Duodenal mucosa (tissue), 2 donors: ENCODE measurements around the gene SULT1B1.
"Not testable (repeated sequence)": the region's sequence is repeated elsewhere in the genome, so short reads cannot be mapped to it uniquely, and the experiment has no call there.

Experiments
- H3K27ac ChIP-seq: one replicate; pipeline ENCODE4 v1.7.0; 2013; ENCODE audit warnings: low read depth, low read length
- H3K27me3 ChIP-seq, 2 donors: one replicate each; pipeline ENCODE4 v1.7.0; 2013; ENCODE audit warnings: low read length in 2 of 2, control low read depth in 1 of 2; ENCODE audit not compliant: insufficient read depth in 2 of 2, control insufficient read depth in 1 of 2
- H3K36me3 ChIP-seq, 2 donors: one replicate each; pipeline ENCODE4 v1.7.0; 2013; ENCODE audit warnings: low read length in 2 of 2, control low read depth in 1 of 2; ENCODE audit not compliant: insufficient read depth in 2 of 2, control insufficient read depth in 1 of 2
- H3K4me1 ChIP-seq, 2 donors: one replicate each; pipeline ENCODE4 v1.7.0; 2013; ENCODE audit warnings: low read length in 2 of 2, control low read depth in 1 of 2; ENCODE audit not compliant: insufficient read depth in 2 of 2, control insufficient read depth in 1 of 2
- H3K4me3 ChIP-seq, 2 donors: one replicate each; pipeline ENCODE4 v1.7.0; 2013; ENCODE audit warnings: low read length in 2 of 2, low read depth in 1 of 2
- H3K9ac ChIP-seq, 2 donors: one replicate each; pipeline ENCODE4 v1.7.0; 2013; ENCODE audit warnings: low read length in 2 of 2, low read depth in 1 of 2
- H3K9me3 ChIP-seq, 2 donors: one replicate each; pipeline ENCODE4 v1.7.0; 2013; ENCODE audit warnings: low read length in 2 of 2, control low read depth in 1 of 2; ENCODE audit not compliant: control insufficient read depth in 1 of 2

The SULT1B1 gene

GRCh38 chr4:69776696-69777095 is 16.3 kb upstream of the SULT1B1 start:
- H3K36me3 ChIP-seq = no peaks in the 10 kb centered on the region
- H3K4me3 ChIP-seq = no peak overlapping the region
- no peaks in the 10 kb centered on the region for H3K27me3 ChIP-seq
- no peak overlapping the region for H3K9ac ChIP-seq
- H3K4me1 ChIP-seq = peaks cover 14 to 36% of the 10 kb centered on the region in 2 donors
- no peaks in the 10 kb centered on the region for H3K9me3 ChIP-seq
- no peak overlapping the region for H3K27ac ChIP-seq

GRCh38 chr4:69775321-69775867 is 15.0 kb upstream of the SULT1B1 start:
- Histone ChIP-seq H3K27ac (no peak overlapping the region), H3K36me3 (no peaks in the 10 kb centered on the region), H3K9me3 (no peaks in the 10 kb centered on the region)

GRCh38 chr4:69773484-69773883 is 13.1 kb upstream of the SULT1B1 start:
- Histone ChIP-seq H3K4me3 (no peak overlapping the region), H3K36me3 (no peaks in the 10 kb centered on the region), H3K27ac (no peak overlapping the region), H3K4me1 (peaks cover 14 to 36% of the 10 kb centered on the region in 2 donors), H3K9ac (no peak overlapping the region), H3K9me3 (no peaks in the 10 kb centered on the region), H3K27me3 (no peaks in the 10 kb centered on the region)

More at GRCh38 chr4:69775321-69775867, 15.0 kb upstream of the SULT1B1 start:
- Histone ChIP-seq H3K4me3 (peak overlapping the region; percentile 16 to 17), H3K27me3 (no peaks in the 10 kb centered on the region), H3K4me1 (peaks cover 14 to 36% of the 10 kb centered on the region in 2 donors), H3K9ac (no peak overlapping the region)

- not testable (repeated sequence) for H3K9ac ChIP-seq, H3K4me1 ChIP-seq, H3K4me3 ChIP-seq, H3K9me3 ChIP-seq, H3K27ac ChIP-seq, H3K27me3 ChIP-seq, H3K36me3 ChIP-seq
Measured at GRCh38 chr4:69768554-69768953, 8.1 kb upstream of the SULT1B1 start.

- no peaks in the 10 kb centered on the region for H3K27me3 ChIP-seq
- H3K27ac ChIP-seq = no peak overlapping the region
- peaks cover 2 to 5% of the 10 kb centered on the region in 2 donors for H3K4me1 ChIP-seq
- H3K36me3 ChIP-seq = no peaks in the 10 kb centered on the region
- H3K9me3 ChIP-seq = no peaks in the 10 kb centered on the region
- no peak overlapping the region for H3K9ac ChIP-seq
- H3K4me3 ChIP-seq = no peak overlapping the region
Measured at GRCh38 chr4:69765751-69766150, 5.3 kb upstream of the SULT1B1 start.

GRCh38 chr4:69764311-69764710 is 3.9 kb upstream of the SULT1B1 start:
- no peak overlapping the region for H3K4me3 ChIP-seq
- no peaks in the 10 kb centered on the region for H3K9me3 ChIP-seq
- no peaks in the 10 kb centered on the region for H3K36me3 ChIP-seq
- H3K9ac ChIP-seq = no peak overlapping the region
- H3K27me3 ChIP-seq = no peaks in the 10 kb centered on the region
- H3K27ac ChIP-seq = no peak overlapping the region
- peaks cover 3 to 8% of the 10 kb centered on the region in 2 donors for H3K4me1 ChIP-seq

- H3K36me3 ChIP-seq = no peaks in the 10 kb centered on the region
- H3K4me3 ChIP-seq = no peak overlapping the region
- no peak overlapping the region for H3K27ac ChIP-seq
- H3K9ac ChIP-seq = no peak overlapping the region
- H3K4me1 ChIP-seq = peaks cover 3 to 8% of the 10 kb centered on the region in 2 donors
- no peaks in the 10 kb centered on the region for H3K9me3 ChIP-seq
- H3K27me3 ChIP-seq = no peaks in the 10 kb centered on the region
Measured at GRCh38 chr4:69763233-69763632, 2.8 kb upstream of the SULT1B1 start.

- H3K9ac ChIP-seq = peak overlapping the region; percentile 9 to 44
- no peaks in the 10 kb centered on the region for H3K36me3 ChIP-seq
- no peaks in the 10 kb centered on the region for H3K9me3 ChIP-seq
- peaks cover 18 to 29% of the 10 kb centered on the region in 2 donors for H3K4me1 ChIP-seq
- peak overlapping the region; percentile 61 for H3K27ac ChIP-seq
- H3K27me3 ChIP-seq = no peaks in the 10 kb centered on the region
- peak overlapping the region; percentile 60 to 69 for H3K4me3 ChIP-seq
Measured at GRCh38 chr4:69759189-69759604, 1.2 kb downstream of the SULT1B1 start.

GRCh38 chr4:69757464-69757863 is 3.0 kb downstream of the SULT1B1 start:
- no peak overlapping the region for H3K27ac ChIP-seq
- H3K4me3 ChIP-seq = peak overlapping the region; percentile 34 to 69
- H3K36me3 ChIP-seq = no peaks in the 10 kb centered on the region
- H3K4me1 ChIP-seq = peaks cover 18 to 43% of the 10 kb centered on the region in 2 donors
- no peak overlapping the region for H3K9ac ChIP-seq
- no peaks in the 10 kb centered on the region for H3K27me3 ChIP-seq
- no peaks in the 10 kb centered on the region for H3K9me3 ChIP-seq

- no peaks in the 10 kb centered on the region for H3K27me3 ChIP-seq
- peaks cover 15 to 35% of the 10 kb centered on the region in 2 donors for H3K4me1 ChIP-seq
- H3K9ac ChIP-seq = no peak overlapping the region
- no peak overlapping the region for H3K27ac ChIP-seq
- peak overlapping the region in 1 of 2 donors; percentile 3 for H3K4me3 ChIP-seq
- no peaks in the 10 kb centered on the region for H3K36me3 ChIP-seq
- no peaks in the 10 kb centered on the region for H3K9me3 ChIP-seq
Measured at GRCh38 chr4:69754926-69755580, 5.4 kb downstream of the SULT1B1 start.
